Activated naive CD8-positive, alpha-beta T cell treated with anti-CD3 and anti-CD28 coated beads for 36 hours (primary cell): Measurements from ENCODE around the gene TMEM222. TPM values are rescaled to one million over a fixed set of nuclear protein-coding genes. Genes with fewer than 3 reads are reported as not detected.

Experiments
- DNase-seq: peaks from one replicate; pipeline ENCODE4 v3.0.0; 2021
- H3K27ac Mint-ChIP-seq: one replicate; pipeline ENCODE4 v1.8.0; 2022; ENCODE audit warnings: mild to moderate bottlenecking, moderate library complexity, mixed read lengths
- H3K27me3 Mint-ChIP-seq: one replicate; pipeline ENCODE4 v1.8.0; 2022; ENCODE audit warnings: mild to moderate bottlenecking, mixed read lengths
- H3K36me3 Mint-ChIP-seq: one replicate; pipeline ENCODE4 v1.8.0; 2021; ENCODE audit warnings: mild to moderate bottlenecking, mixed read lengths
- H3K4me1 Mint-ChIP-seq: one replicate; pipeline ENCODE4 v1.8.0; 2021; ENCODE audit warnings: mixed read lengths
- H3K4me3 Mint-ChIP-seq: one replicate; pipeline ENCODE4 v1.8.0; 2022; ENCODE audit warnings: mild to moderate bottlenecking, moderate library complexity, mixed read lengths
- H3K9me3 Mint-ChIP-seq: one replicate; pipeline ENCODE4 v1.8.0; 2022; ENCODE audit warnings: mixed read lengths
- total RNA-seq, 2 experiments: library from RNA; stranded (reverse); gene quantifications; one replicate each; pipeline ENCODE4 v1.2.3, GENCODE V29; 2021

Gene TMEM222
- total RNA-seq, 2 experiments from 2014 or later, result 38.3 to 41.0 TPM

DNA sequence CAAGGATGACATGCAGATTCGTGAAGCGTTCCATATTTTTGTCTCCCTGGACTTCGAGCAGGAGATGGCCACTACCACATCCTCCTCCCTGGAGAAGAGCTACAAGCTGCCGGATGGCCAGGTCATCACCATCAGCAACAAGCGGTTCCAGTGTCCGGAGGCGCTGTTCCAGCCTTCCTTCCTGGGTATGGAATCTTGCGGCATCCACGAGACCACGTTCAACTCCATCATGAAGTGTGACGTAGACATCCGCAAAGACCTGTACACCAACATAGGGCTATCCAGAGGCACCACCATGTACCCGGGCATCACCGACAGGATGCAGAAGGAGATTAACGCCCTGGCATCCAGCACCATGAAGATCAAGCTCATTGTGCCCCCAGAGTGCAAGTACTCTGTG lies 3.3 kb downstream of the TMEM222 start:
- Mint-ChIP-seq H3K4me3 (no peak overlapping the region), H3K27me3 (no peaks in the 10 kb centered on the region), H3K36me3 (peaks cover 20% of the 10 kb centered on the region), H3K9me3 (no peaks in the 10 kb centered on the region), H3K27ac (no peak overlapping the region), H3K4me1 (peaks cover 46% of the 10 kb centered on the region)
- DNase-seq, result no peak

DNA sequence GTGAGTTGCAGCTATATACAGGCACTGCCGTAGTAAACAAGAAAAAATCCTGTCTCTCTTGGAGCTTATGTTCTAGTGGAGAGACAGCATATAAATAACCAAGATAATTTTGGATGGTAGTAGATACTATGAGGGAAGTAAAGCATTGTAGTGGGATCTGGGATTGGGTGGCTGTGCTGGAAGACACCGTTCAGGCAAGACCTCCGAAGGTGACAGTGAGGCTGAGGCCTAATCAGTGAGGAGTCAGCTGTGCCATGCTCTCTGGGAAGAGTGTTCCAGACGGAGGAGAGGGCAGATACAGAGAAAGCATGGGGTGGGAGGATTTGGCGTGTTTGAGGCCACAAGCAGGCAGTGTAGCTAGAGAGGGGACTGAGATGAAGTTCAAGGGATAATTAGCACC lies 6.0 kb downstream of the TMEM222 start:
- Mint-ChIP-seq H3K27me3 (no peaks in the 10 kb centered on the region), H3K4me1 (peaks cover 56% of the 10 kb centered on the region), H3K36me3 (peaks cover 23% of the 10 kb centered on the region), H3K9me3 (no peaks in the 10 kb centered on the region), H3K27ac (no peak overlapping the region), H3K4me3 (no peak overlapping the region)
- DNase-seq, result no peak

DNA sequence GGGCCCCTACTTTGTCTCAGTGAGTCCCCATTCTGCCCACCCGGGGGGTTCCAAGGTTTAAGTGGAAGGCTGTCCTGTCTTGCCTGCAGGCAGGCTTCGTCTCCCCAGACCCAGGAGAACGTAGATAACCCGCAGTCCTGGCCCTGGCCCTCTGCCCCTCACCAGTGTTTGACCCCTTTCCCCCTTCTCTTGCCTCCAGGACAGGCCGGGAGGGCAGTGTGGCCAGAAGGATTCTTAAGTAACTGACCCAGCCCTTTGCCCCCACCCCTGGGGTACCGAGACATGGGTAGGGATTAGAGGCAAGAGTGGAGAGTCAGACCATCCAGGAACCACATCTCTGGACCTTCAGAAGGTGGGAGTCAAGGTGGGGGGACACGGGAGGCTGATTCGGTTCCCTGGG lies 8.8 kb downstream of the TMEM222 start:
- Mint-ChIP-seq H3K4me1 (peaks cover 40% of the 10 kb centered on the region), H3K27ac (peak overlapping the region; percentile 3)

DNA sequence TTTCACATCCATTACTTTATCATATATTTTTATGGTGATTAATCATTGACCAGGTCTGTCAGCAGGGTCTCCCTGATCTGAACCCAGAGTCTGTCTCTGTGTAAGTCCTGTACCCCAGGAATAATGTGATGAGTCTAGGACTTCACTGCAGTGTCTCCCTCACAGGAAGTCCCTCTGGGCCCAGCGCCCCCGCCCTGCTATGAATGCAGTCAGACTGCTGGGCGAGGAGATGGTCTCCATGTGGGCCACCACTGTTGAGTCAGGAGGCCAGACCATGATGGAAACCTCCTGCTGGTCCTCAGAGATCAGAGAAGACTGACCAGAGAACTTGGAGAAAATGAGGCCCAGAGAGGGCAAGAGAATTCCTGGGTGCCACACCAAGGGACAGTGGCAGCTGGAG lies 9.5 kb downstream of the TMEM222 start:
- Mint-ChIP-seq H3K27ac (no peak overlapping the region), H3K9me3 (no peaks in the 10 kb centered on the region), H3K27me3 (no peaks in the 10 kb centered on the region), H3K4me1 (peaks cover 35% of the 10 kb centered on the region), H3K4me3 (no peak overlapping the region), H3K36me3 (peaks cover 11% of the 10 kb centered on the region)
- DNase-seq, result no peak

More for the DNA sequence above, 8.8 kb downstream of the TMEM222 start:
- Mint-ChIP-seq H3K27me3 (no peaks in the 10 kb centered on the region), H3K9me3 (no peaks in the 10 kb centered on the region), H3K36me3 (peaks cover 8% of the 10 kb centered on the region), H3K4me3 (no peak overlapping the region)
- no peak for DNase-seq

DNA sequence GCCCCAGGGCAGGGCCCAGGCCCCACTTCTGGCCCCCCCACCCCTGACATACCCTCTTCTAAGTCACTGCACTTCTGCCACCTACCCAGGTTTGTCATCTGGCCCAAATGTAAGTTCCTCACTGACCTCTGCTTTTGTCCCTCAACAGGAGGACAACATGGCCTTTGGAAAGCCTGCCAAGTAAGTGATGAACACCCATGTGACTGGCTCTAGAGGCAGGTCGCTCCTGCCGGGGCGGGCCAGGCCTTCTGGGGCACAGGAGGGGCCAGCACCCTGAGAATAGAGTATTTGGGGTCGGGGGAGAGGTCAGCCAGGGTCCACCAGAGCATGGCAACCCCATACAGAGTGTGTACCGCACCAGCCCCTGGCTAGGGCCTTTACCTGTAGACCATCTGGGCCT lies 10.0 kb downstream of the TMEM222 start:
- DNase-seq, result no peak
- Mint-ChIP-seq H3K36me3 (peaks cover 14% of the 10 kb centered on the region), H3K4me1 (peaks cover 30% of the 10 kb centered on the region), H3K9me3 (no peaks in the 10 kb centered on the region), H3K27me3 (no peaks in the 10 kb centered on the region), H3K4me3 (no peak overlapping the region), H3K27ac (no peak overlapping the region)

DNA sequence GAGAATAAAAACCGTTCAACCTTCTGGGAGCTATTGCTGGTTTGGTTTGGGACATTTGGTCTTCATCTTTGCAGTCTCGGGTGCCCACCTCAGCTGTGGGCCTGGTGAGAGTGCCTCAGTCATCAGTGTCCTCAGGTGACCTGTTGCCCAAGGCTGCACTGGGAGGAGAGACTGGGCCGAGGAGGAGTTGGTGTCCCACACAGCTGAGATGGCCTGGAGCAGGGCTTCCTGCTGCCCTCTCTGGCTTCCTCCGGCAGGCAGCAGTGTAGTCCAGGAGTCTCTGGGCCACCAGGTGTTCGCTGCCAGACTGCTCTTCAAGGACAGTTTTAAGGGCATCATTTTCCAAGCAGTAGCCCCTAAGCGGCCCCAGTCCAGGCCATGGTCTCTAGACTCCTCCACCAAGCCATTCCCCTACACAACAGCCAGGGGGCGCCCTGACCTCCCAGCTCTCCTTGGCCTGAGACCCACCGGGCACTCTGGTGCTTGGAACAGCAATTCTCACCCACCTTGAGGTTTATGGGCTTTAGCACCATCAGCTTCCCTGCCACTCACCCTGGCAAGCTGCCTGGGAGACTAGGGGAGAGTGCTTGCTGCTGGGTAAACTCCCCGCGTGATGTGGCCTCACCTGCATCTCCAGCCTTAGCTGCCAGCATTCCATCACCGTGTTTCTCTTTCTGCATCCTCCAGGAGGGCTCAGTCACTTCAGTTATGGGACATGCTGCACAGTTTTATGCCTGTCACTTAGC lies 10.7 kb downstream of the TMEM222 start:
- H3K9me3 Mint-ChIP-seq, result no peaks in the 10 kb centered on the region
- DNase-seq, result peak; percentile 56
- no peak overlapping the region for H3K27ac Mint-ChIP-seq
- H3K4me3 Mint-ChIP-seq, result no peak overlapping the region
- peaks cover 27% of the 10 kb centered on the region for H3K4me1 Mint-ChIP-seq
- peaks cover 15% of the 10 kb centered on the region for H3K36me3 Mint-ChIP-seq
- no peaks in the 10 kb centered on the region for H3K27me3 Mint-ChIP-seq

DNA sequence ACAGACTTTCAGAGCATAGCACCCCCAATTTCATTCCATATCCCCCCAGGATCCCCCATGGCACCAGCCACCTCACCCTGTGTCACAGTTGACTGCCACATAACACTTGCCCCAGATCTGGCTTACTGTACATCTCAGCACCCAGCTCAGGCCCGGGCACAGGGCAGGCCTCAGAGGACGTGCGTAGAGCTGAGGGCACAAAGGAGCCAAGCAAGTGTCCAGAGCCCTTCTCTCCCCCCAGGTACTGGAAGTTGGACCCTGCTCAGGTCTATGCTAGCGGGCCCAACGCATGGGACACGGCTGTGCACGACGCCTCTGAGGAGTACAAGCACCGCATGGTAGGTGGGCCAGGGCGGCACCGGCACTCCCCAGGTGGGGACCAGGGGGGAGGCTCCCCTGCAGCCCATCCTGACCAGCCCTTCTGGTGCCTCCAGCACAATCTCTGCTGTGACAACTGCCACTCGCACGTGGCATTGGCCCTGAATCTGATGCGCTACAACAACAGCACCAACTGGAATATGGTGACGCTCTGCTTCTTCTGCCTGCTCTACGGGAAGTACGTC lies 11.8 kb downstream of the TMEM222 start:
- H3K4me3 Mint-ChIP-seq, result no peak overlapping the region
- H3K9me3 Mint-ChIP-seq, result no peaks in the 10 kb centered on the region
- no peak for DNase-seq
- peaks cover 15% of the 10 kb centered on the region for H3K36me3 Mint-ChIP-seq
- H3K27me3 Mint-ChIP-seq, result no peaks in the 10 kb centered on the region
- no peak overlapping the region for H3K27ac Mint-ChIP-seq
- H3K4me1 Mint-ChIP-seq, result peaks cover 18% of the 10 kb centered on the region

DNA sequence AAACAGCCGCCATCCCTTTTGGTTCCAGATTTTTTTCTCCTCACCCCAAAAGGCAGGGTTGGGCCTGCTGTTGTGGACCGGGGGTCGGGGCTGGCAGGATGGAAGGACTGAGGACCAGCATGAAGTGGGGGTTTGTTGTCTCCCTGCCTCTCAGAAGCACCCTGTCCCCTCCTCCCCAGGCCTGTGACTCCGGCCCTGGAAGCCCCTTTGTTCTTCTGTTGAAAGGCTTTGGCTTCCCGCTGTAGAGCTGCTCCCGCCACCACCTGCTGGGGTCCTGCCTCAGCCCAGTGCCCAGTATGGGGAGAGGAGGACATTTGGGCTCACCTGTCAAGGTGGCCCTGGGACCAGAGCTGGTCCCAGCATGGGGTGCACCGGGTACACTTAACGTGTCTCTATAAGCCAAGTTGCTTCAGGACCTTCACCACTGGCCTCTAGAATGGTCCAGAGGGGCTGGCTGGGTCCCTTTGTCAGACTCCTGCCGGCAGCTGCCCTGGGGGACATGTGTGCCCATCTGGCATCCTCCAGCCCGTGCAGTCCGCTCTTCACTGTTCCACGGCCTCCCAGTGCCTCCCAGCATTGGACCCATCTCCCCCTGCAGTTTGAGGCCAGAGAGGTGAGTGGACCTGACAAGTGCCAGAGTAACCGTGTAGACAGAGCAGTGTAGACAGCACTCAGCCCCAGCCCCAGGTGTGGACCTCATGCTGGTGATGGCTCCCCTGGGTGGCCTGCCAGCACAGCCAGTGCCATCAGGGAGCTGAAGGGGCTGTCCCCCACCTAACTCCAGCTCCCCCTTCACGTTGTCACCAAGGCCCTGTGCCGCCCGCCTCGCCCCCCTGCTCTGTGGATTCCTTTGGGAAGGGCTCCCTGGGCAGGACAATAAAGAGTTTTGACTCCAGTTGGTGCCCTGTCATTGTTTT lies 13.8 kb downstream of the TMEM222 start:
- no peak for DNase-seq
- Mint-ChIP-seq H3K36me3 (peaks cover 18% of the 10 kb centered on the region), H3K4me1 (peaks cover 21% of the 10 kb centered on the region), H3K4me3 (no peak overlapping the region), H3K9me3 (no peaks in the 10 kb centered on the region), H3K27me3 (no peaks in the 10 kb centered on the region), H3K27ac (no peak overlapping the region)

DNA sequence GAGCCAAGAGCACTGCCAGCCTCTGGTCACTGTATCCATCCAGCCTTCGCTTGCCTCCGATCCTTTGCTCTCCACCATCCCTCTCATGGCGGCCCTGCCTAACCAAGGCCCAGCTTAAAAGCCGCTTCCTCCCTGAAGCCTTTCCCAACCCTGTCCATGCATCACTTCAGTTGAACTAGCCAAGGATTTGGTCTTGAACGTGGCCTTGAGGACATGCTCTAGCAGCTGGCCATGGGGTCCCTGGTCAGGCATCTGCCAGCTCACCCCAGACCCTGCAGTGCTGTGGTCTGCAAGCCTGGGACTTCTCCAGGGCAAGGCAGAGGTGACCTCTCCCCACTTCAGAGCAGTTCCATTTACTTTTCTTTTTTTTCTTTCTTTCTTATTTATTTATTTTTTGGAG lies 14.8 kb downstream of the TMEM222 start:
- Mint-ChIP-seq H3K4me3 (no peak overlapping the region), H3K4me1 (peaks cover 29% of the 10 kb centered on the region), H3K9me3 (no peaks in the 10 kb centered on the region), H3K27ac (no peak overlapping the region), H3K36me3 (peaks cover 18% of the 10 kb centered on the region), H3K27me3 (no peaks in the 10 kb centered on the region)
- DNase-seq, result no peak

DNA sequence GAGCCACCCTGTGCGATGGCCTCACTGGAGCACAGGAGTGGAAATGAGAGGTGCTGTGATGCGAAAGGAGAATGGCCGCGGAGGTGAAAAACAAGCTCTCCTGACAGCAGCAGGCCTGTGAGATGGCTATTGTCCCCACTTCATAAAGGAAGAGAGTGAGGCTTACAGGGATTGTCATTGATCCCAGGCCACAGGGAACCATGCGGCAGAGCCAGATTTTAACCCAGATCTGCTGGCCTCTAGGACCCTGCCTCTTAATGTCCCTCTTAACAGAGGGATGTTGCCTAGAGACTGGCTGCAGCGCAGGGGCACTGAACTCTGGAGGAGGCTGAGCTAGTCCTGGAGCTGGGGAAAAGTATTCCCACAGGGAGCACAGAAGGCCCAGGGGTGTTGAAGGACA lies 16.8 kb downstream of the TMEM222 start:
- peak overlapping the region; percentile 49 for H3K27ac Mint-ChIP-seq
- no peak for DNase-seq
- H3K4me1 Mint-ChIP-seq, result peaks cover 25% of the 10 kb centered on the region
- H3K9me3 Mint-ChIP-seq, result no peaks in the 10 kb centered on the region
- no peaks in the 10 kb centered on the region for H3K27me3 Mint-ChIP-seq
- peaks cover 9% of the 10 kb centered on the region for H3K36me3 Mint-ChIP-seq
- no peak overlapping the region for H3K4me3 Mint-ChIP-seq

DNA sequence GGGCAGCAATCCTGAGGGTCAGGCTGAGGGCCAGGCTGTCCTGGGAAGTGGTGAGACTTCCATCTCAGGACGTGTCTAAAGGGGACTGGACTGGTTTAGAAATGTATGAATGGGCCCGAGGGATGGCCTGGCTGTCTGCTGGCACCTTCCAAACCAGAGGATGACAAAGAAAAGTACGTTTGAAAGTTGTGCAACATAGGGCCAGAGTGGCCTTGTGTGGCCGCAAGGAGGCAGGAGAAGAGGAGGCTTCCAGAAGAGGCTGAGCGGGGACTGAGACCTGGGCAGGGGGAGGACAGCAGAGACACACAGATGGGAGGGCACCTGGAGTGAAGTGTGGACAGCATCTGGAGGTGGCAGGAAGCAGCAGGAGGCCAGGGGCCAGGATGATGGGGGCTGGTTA lies 17.2 kb downstream of the TMEM222 start:
- H3K4me3 Mint-ChIP-seq, result no peak overlapping the region
- no peaks in the 10 kb centered on the region for H3K9me3 Mint-ChIP-seq
- peaks cover 30% of the 10 kb centered on the region for H3K4me1 Mint-ChIP-seq
- H3K27ac Mint-ChIP-seq, result peak overlapping the region; percentile 49
- DNase-seq, result no peak
- peaks cover 9% of the 10 kb centered on the region for H3K36me3 Mint-ChIP-seq
- H3K27me3 Mint-ChIP-seq, result no peaks in the 10 kb centered on the region

DNA sequence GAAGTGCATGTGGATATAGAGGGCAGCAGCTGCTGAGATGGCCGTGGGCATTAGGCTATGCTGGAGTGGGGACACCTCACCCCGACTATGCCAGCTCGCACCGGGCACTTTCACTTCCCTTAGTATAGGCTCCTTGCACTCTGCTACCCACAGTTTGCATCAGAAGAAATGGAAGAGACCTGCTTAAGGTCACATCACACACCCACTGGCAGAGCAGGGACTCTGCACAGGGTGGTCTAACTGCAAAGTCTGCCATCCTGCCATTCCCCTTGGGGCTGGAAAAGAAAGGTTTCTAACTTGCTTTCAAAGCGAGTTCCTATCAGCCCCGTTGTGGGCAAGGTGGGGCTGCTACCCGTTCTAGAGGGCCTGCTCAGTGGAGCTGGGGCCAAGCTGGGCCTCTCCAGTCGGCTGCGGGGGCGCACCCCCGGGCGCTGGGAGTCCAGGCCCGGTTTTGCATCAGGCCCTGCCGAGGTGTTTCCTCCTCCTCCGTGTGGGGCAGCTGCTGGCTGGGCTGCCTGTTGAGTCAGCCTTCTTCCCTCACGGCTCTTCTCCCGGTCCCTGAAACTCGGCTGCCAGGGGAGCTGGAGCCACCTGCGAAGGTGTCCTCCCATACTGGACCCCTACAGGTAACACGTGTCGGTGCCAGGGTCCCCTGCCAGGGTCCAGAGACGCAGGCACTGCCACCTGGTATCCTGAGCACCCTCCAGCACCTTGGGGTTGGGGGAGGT lies 19.7 kb downstream of the TMEM222 start, which contains the start of gene SYTL1:
SYTL1 (plus strand) TSS at position 498 of the 728 bp plus-strand sequence. CDS start 3,313 bp downstream, outside the sequence.
- H3K36me3 Mint-ChIP-seq, result peaks cover 9% of the 10 kb centered on the region
- DNase-seq, result peak; percentile 80
- peak within 1 kb of the TSS; percentile 71 for H3K27ac Mint-ChIP-seq
- no peaks in the 10 kb centered on the region for H3K9me3 Mint-ChIP-seq
- H3K4me1 Mint-ChIP-seq, result peaks cover 36% of the 10 kb centered on the region
- peak within 1 kb of the TSS; percentile 78 for H3K4me3 Mint-ChIP-seq
- no peaks in the 10 kb centered on the region for H3K27me3 Mint-ChIP-seq

DNA sequence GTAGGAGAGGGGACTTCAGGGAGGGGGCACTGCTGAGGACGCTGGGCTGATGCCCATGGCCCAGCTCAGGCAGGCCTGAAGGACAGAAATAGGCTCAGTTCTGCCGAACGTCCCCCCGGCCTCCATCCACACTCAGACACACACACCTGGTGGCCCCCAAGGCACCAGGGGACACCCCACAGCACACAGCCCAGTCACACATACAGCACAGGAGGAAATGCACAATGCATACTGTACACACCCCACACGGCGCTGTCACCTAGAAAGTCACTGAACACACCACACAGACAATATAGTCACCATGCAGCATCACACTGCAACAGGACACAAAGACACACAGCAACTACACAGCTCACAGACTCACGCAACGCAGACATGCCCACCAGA lies 20.4 kb downstream of the TMEM222 start:
- H3K36me3 Mint-ChIP-seq, result peaks cover 6% of the 10 kb centered on the region
- peak overlapping the region; percentile 71 for H3K27ac Mint-ChIP-seq
- peak; percentile 28 for DNase-seq
- peak overlapping the region; percentile 78 for H3K4me3 Mint-ChIP-seq
- H3K4me1 Mint-ChIP-seq, result peaks cover 36% of the 10 kb centered on the region
- no peaks in the 10 kb centered on the region for H3K27me3 Mint-ChIP-seq
- no peaks in the 10 kb centered on the region for H3K9me3 Mint-ChIP-seq

DNA sequence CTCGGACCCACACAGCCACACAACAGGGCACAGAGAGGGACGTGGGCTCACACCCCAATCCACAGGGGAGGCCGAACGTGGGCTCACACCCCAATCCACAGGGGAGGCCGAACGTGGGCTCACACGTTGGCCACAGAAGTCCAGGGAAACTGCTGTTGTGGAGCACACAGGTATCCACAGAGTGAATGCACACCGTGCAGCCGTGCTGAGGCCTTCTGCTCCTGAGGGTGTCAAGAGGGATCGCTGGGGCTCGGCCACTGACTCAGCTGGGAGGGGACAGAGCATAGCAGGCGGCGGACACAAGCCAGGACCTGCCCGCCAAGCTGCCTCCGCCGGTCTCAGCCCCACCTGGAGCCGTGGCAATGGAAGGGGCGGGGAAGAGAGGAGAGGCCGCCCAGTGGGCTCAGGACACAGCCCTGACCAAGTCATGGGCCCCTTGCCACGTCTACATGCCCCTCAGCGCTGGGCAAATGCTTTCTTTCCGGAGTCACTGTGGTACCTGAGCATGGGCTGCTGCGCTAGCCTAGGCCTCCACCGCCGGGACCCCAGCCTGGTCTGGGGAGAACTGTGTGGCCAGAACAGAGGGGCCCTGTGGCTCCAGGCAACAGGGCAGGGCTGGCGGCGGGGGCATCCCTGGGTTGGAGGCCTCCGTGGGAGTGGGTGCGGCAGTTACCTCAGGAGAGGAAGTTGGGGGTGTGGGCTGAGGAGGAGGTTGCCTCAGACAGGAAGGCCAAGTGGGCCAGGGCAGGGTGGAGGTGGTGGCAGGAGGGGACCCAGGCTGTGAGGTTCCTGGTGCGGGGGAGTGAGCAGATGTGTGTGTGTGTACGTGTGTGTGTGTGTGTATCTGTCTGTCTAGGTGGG lies 21.0 kb downstream of the TMEM222 start:
- H3K4me1 Mint-ChIP-seq, result peaks cover 36% of the 10 kb centered on the region
- peak overlapping the region; percentile 71 for H3K27ac Mint-ChIP-seq
- H3K4me3 Mint-ChIP-seq, result peak overlapping the region; percentile 78
- no peaks in the 10 kb centered on the region for H3K9me3 Mint-ChIP-seq
- DNase-seq, result peak; percentile 68
- H3K36me3 Mint-ChIP-seq, result peaks cover 6% of the 10 kb centered on the region
- no peaks in the 10 kb centered on the region for H3K27me3 Mint-ChIP-seq
